ENCODE data around the gene INSIG1.

INSIG1 gene

DNA sequence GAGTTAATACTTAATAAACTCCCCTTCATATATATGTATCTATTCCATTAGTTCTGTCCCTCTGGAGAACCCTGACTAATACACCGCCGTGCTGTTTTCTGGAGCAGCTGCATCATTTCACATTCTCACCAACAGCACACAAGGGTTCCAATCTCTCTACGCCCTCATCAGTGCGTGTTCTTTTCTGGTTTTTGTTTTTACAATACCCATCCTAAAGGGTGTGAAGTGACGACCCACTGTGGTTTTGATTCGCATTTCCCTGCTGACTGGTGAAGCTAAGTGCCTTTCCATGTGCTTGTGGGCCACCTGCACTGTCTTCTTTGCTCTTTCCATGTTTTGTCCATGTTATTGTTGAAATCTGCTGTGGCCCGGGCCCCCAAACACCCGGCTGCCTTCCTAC is 11.0 kb upstream of the INSIG1 start:
- DNase-seq = no peak

DNA sequence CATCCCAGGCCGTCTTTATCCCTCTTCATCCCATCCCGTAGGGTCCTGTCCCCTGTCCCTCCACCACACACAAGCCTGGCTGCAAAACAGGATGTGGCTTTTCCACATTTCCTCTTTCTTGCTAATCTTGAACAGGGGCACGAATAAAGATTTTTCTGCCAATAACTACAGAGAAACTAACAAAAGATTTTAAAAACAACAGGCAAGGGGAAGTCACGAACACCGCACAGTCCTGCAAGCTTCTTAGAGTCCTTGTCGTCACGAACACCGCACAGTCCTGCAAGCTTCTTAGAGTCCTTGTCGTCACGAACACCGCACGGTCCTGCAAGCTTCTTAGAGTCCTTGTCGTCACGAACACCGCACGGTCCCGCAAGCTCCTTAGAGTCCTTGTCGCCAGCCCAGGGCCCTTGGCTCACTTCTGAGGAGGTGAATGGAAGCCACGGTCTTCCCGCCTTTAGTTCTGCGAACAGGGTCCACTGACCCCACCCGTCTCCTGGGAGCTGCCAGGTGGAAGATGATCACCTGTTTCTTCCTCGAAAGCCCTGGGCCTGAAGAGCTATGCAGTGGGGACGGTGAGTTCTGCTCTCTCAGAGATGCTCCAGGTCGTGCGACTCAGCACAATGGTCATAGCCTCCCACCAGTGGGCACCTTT is 10.3 kb upstream of the INSIG1 start:
- no peak for DNase-seq

DNA sequence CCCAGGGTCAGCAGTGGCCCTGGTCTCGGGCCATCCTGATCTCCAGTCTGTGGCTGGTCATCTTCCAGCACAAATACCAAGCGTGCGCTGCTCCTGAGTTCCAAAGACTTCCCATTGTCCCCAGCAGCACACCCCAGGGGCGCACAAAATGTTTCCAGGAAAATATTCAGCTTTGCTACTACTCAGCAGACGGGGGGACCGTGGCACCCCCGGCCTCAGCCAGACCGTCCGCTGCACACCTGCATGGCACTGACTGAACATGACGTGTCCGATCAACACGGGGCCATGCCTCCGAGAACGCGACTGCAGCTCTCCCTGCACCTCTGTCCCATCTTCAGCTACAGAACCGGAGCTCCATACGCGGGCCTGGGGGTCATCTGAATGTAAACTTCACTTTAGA is 9.6 kb upstream of the INSIG1 start:
- DNase-seq = no peak

DNA sequence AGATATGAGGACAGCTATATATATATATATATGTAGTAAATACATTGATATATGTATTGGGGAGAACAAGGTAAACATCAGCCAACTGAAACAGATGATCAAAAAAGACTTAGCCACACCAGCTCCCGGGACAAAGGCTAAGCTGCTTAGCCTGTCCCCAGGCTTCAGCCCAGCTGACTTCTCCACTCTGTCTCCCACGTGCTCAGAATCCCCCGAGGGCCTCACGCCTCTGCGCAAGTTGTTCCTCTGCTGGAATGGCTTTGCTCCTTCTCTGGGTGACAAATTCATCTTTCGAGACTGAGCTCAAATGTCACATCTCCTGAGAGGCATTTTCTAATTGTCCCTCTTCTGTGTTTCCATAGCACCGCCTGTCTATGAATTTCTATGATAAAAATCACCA is 8.6 kb upstream of the INSIG1 start:
- no peak for DNase-seq

DNA sequence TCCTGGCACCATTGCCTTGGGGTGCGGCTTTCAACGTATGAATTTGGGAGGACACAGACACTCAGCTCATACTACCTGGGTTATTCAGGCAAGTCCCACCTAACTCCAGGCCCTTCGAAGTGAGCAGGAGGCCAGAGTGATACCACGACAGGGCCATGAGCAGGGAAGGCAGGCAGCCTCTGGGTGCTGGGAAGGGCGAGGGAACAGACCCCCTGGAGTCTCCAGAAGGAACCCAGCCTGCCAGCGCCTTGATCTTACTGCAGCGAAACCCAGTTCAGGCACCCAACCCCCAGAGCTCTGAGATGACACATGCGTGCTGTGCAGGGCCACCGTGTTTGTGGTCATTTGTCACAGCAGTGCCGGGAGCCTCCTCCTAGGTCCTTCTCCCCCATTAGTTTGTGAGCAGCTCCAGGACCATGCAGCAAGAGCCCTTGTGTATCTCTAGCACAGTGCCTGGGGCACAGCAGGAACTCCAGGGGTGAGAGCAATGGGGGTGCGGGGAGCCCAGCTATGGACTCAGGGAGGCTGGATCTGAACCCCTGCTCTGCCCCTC is 7.7 kb upstream of the INSIG1 start:
- no peak for DNase-seq

DNA sequence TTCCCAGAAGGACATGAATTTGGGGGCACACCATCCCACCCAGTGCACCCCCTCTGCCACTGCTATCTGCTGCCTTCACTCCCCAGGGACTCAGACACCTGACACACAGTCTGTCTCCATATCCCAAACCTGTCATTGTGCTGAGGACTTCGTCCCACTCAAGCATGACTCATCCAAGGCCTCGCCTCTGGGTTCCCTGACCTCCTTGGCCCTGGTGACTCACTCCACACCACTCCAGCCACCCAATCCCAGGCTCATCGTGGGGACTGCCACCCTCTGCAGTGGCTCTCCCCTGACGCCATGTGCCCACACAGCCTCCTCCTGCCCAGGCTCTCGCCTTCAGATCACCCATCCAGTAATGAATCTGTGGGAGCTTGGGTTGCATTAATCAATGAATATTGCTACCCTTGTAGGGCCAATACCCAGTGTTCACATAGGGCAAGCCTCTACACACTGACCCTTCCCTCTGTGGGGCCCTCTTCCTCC is 6.6 kb upstream of the INSIG1 start:
- DNase-seq = no peak

DNA sequence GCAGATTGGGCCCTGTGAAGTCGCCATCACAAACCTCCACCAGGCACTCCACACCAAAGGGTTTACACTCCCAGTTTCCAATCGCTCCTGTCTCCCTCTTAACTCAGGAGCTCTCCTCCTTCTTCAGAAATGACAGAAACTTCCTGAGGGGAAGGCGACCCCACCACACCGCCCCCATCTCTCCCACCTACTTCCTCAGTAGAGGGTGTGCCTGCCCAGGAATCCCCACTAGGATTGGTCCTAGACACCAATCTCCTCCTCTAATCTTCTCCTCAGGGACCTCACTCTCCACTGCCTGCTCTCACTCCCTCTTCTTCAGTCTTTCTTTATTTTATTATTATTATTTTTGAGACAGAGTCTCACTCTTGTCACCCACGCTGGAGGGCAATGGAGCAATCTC is 5.9 kb upstream of the INSIG1 start:
- DNase-seq = no peak

DNA sequence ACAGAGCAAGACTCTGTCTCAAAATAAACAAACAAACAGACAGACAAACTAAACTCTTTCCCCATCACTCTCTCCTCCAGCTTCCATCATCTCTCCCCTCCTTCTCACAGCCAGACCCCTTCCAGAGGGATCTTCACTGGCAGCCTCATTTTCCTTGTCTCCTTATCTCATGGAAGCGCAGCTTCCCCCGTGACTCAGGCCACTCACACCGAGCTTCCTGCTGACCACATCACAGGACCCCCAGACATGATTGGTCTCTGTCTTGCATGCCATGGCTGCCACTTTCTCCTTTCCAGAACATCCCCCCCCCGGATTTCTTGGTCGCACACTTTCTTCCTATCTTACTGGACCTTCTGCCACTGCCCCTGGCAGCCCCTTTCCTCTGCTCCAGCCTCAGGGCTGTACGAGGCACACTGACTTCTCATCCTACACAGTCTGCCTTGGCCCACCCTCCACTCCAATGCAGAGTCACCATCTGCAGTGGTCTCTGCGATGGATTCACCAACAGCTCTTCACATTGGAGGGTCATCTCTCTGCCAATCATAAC is 4.9 kb upstream of the INSIG1 start:
- DNase-seq = no peak

DNA sequence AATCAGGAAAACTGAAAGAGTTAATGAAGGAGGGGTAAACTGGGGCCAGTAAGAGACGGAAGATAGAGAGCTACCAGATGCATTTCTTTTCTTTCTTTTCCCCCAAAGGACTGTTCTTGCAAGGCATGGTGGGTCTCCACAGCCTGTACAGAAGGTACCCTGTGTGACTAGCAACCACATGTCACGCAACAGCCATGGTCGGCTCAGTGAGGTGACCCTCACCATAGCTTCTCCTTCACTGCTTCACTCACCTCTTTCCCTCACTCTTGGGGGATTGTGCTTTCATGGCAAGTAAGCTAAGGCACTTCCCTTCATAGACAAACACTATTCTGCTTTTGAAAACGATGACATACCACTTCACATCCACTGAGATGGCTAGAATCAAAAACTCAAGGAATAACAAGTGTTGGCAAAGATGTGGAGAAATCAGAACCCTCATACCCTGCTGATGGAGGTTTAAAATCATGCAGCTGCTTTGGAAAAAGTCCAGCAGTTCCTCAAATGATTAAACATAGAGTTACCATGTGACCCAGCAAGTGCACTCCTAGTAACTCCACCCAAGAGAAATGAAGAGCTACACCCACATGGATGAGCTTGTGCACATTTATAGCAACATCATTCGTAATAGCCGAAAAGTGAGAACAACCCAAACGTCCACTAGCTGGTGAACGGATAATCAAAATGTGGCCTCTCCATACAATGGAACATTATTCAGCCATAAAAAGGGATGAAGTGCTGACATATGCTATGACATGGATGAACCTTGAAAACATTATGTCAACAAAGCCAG is 3.8 kb upstream of the INSIG1 start:
- no peak for DNase-seq

DNA sequence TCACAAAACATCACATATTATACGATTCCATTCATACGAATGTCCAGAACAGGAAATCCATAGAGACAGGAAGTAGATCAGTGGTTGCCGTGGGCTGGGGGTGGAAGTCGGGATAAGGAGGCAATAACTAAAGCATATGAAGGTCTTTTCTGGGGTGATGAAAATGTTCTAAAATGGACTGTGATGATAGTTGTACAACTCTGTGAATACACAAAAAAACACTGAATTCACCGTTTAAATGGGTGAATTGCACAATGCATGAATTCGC is 3.2 kb upstream of the INSIG1 start:
- DNase-seq = no peak

DNA sequence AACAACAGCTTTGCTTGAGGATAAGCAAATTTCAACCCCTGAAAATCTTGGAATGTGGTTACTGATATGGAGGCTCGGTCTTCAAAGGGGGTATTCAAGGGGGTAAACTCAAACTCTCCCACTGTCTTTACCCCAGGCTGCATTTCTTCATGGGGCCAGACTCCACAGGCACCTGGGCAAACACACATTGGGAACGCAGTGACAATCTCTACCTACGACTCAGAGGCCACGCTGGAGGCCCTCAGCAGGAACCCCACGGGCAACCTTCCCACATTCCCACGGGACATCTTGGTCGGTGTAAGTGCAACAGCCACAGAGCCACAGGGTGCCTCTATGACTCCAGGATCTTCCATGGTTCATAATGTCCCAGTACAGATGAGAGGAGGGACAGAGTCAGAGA is 2.2 kb upstream of the INSIG1 start:
- no peak for DNase-seq

DNA sequence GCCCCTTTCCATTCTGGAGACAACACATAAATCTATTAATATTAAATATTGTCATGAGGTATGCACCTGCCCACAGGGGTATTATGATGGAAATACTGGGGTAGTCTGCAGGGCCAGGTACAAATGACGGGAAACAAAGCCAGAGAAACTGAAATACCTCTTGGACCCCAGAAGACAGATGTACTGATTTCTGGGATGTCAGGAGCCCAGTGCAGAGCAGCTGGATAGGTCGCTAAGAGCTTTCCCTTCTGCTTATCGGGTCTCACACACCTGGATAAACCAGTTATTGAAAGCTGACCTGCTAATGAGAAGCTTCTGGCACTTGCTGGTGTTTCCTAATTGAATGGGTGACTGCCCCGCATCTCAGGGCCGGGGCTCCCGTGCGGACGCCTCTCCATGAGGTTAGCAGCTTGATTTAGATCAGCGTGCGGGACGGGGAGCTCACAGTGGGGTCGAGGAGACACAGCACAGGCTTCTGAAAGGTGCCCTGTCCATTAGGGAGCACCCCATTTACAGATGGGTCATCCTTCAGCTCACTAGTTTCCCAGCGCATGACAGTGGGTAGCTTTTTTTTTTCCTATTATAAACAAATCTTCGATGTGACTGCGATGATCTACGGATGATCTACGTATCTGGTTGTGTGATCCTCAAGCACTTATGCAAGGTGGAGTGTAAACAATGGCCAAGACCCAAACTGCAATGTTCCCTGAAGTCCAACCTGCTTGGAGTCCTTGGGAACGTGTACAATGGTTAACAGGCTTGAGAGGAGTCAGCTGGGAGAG is 1.5 kb upstream of the INSIG1 start:
- no peak for DNase-seq

DNA sequence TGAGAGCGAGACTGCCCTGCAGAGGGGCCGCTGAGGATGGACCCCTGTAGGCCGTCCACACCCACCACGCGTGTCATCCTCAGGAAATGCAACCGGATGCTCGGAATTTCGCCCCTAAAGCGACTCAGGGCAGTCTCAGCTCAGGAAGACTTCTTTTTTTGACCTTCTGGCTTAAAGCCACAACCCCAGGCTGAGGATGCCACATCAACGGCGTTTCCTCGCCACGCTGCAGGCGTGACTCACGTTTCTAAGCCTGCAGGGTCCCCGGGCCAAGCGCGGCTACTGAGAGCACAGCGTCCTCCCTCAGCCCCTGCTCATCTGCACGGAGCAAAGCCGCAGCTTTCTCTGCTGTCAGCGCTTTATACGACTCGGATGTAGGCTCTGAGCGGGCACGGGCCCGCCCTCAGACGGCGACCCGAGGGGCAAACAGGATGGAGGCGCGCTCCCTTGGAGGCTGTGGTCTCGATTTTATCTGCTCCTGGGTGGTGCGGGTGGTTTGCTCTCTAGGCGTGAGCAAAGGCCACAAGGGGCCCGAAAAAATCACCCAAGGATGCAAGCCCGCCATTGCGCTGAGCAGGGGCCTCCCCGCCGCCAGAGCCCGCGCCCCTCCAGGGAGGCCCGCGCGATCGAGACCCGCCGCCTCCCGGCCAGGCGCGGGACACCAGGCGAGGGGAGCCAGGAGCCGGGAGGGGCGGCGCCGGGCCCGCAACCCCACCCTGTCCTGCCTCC is 726 bp upstream of the INSIG1 start:
- peak; percentile 84 for DNase-seq

DNA sequence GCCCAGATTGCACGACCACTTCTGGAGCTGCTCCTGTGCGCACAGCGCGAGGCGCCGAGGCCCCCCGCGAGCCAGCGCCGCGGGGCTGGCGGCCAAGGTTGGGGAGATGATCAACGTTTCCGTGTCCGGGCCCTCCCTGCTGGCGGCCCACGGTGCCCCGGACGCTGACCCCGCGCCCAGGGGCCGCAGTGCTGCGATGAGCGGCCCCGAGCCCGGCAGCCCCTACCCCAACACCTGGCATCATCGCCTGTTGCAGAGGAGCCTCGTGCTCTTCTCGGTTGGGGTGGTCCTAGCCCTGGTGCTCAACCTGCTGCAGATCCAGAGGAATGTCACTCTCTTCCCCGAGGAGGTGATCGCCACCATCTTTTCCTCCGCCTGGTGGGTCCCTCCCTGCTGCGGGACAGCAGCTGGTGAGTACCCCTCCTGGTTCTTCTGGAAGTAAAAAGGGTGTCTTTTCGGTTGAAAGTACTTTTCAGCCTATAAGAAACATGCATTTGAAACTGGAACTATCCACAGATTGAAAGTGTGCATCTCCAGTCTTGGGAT is 683 bp downstream of the INSIG1 start:
- peak; percentile 19 for DNase-seq

DNA sequence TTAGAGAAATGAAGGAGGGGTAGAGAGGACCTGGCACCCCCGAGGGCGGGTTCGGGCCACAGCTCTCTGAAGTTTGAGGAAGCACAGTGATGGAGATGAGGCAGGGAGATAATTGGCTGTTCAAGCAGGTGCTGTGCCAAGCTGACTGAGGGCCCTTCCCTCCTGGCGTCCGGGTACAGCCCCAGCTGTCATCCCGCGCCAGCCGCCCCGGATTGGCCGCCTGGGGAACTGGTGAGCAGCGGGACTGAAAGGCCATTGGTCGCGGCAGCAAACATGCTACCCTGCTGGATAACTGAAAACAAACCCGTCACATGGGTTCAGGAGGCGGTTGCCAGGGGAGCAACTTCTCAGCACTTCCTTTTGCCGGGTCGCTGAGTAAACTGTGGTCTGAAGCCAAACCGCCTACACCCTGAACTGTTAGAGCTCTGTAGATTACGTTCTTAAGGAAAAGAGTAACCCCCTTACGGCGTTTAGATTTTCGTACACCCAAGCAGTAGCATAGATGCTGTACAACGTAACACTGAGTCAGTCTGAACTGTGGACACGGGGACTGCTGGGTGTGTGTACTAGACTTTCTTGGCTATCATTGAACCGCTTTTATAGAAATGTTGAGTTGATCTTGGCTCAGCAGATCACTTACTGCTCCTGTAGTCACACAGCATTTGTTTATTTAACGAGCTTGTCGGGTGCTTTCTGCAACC is 1.3 kb downstream of the INSIG1 start:
- peak; percentile 96 for DNase-seq

DNA sequence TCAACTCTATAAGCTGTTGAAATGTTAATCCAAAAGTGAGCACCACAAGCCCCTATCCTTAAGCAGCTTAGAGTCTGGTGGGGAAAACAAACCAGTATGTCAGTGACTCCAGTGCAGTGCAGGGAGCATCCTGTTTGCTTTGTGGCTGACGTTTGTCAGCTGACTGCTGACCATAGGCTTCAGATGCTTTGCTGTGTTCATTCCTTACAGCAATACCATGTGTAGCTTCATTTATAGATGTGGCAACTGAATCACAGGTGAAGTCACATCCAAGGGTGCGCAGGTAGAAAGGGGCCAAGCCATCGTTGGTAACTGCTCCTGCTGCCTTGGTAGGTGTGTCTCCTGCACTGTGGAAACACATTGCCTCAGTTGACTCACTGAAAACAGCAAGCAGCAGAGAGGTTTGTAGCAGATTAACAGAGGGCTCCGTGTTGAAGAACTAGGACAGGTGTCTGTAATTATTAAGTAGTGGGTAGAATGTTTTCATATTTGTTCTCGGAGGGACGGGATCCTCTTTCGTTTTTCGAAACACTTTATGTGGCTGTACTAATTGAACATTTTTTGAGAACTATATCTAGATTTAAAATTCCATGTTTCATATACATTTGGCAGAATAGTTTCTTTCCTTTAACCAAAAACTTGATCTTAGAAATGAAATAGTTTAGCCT is 2.0 kb downstream of the INSIG1 start:
- peak; percentile 25 for DNase-seq

DNA sequence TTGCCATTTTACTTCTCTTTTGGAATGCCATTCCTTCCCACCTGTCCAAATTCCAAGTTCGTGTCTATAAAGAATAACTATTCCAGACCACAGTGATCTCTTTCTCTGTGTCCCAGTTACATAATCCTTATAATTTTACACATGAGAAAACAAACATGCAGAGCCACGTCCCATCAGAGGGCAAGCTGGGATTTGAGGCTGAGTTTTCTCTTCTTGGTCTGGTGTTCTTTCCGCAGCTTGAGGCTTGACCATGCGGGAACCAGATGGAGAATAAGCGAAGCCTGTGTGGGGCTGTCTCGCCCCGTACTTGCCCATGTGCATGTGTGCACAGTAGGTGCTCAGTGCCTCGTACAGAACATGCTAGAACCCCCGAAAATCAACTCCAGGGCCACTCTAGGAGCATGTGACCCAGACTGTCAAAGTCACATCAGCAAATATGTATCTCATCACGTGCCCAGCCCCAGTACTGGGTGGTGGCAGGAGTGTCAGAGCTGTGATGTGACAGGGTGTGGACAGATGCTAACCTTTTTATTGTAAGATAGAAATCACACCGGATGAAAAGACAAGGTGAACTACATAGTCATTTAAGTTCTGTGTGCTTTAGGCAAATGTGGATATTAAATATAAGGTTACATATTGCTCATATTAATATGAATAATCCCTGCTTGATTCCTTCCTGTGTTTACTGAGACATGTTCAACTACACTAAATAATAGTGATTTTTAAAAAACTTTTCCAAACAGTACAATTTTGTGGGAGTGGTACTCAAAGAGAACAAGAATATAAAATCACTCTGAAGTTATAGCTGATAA is 3.2 kb downstream of the INSIG1 start:
- no peak for DNase-seq

DNA sequence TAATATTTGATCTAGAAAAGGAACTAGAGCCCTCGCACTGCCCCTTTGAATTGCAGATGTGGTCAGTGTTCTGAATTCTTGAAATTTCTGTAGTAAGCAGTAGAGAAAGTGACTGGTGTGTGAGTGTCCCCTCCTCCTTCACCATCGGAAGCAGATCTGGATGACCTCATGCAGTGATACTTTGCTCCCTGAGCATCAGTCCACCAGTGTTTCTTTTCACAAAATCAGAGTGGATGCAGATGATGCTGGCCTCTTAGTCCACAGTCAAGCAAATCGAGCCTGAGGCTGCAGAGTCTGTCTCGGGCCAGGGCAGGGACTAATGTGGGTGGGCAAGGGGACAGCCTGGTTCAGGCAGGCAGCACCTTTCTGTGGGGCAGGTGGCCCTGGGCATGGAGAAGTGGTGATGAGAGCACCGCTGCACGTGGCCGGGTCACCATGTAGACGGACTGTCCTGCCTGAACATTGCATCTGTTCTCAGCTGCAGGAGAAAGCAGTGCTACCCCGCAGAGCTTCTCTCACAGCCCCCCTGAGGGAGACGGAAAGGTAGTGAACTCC is 5.4 kb downstream of the INSIG1 start:
- no peak for DNase-seq

DNA sequence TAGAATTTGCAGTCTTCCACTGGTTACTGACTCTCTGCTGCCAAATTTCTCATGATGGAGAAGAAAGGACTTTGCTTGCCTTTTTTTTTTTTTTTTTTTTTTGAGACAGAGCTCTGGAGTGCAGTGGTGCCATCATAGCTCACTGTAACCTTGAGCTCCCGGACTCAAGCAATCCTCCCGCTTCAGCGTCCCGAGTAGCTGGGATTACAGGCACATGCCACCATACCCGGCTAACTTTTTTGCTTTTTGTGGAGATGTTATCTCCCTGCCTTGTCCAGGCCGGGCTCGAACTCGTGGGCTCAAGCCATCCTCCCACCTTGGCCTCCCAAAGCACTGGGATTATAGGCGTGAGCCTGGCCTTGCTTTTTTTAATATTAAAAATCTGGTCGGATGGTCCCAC is 6.2 kb downstream of the INSIG1 start:
- DNase-seq = no peak
